DND-41 (cell line): ENCODE data around the gene ZNF70.

Source experiments
- EZH2 ChIP-seq: IDR thresholded peaks from 3 replicates; pipeline ENCODE4 v1.6.1; 2012; ENCODE audit warnings: borderline replicate concordance, low read depth, mild to moderate bottlenecking, moderate library complexity, low read length, inconsistent platforms; ENCODE audit not compliant: severe bottlenecking
- TF ChIP-seq, protein P1 (sequence below): IDR thresholded peaks from 2 replicates; pipeline ENCODE4 v1.5.1; 2012; ENCODE audit warnings: borderline replicate concordance, low read length, moderate library complexity, mild to moderate bottlenecking; ENCODE audit not compliant: poor library complexity, severe bottlenecking; ENCODE audit errors: extremely low read depth

DNA sequence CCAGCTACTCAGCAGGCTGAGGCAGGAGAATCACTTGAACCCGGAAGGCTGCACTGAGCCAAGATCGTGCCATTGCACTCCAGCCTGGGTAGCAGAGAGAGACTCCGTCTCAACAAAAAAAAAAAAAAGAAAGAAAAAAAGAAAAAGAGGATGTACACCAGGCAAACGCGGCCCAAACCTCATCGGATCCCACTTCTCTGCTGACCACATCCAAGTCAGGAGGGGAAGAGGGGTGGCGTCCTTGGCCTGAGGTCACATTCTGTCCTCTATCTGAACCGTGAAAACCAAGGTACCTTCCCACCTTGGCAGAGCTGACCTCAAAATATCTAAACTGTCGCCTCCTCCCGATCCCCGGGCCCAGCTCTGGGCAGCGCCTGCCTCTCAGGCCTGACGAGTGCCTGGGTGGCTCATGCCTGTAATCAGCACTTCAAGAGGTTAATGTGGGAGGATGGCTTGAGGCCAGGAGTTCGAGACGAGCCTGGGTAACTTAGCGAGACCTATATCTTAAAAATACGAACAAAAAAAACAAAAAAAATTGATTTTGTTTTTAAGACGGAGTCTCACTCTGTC, 35.0 kb downstream of the ZNF70 start:
- TF ChIP-seq, protein P1, sequence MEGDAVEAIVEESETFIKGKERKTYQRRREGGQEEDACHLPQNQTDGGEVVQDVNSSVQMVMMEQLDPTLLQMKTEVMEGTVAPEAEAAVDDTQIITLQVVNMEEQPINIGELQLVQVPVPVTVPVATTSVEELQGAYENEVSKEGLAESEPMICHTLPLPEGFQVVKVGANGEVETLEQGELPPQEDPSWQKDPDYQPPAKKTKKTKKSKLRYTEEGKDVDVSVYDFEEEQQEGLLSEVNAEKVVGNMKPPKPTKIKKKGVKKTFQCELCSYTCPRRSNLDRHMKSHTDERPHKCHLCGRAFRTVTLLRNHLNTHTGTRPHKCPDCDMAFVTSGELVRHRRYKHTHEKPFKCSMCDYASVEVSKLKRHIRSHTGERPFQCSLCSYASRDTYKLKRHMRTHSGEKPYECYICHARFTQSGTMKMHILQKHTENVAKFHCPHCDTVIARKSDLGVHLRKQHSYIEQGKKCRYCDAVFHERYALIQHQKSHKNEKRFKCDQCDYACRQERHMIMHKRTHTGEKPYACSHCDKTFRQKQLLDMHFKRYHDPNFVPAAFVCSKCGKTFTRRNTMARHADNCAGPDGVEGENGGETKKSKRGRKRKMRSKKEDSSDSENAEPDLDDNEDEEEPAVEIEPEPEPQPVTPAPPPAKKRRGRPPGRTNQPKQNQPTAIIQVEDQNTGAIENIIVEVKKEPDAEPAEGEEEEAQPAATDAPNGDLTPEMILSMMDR = no peak
- TF ChIP-seq EZH2 = no peak
